Astrocyte of the cerebellum (primary cell): ENCODE data around the gene RELT.
"Not testable (repeated sequence)": the region's sequence is repeated elsewhere in the genome, so short reads cannot be mapped to it uniquely, and the experiment has no call there.

Experiments
- DNase-seq: peaks from one replicate; pipeline ENCODE4 v3.0.0-alpha.2; 2011; ENCODE audit warnings: low read depth
- H3K4me3 ChIP-seq: 2 replicates; pipeline ENCODE4 v1.5.1; 2011; ENCODE audit warnings: mild to moderate bottlenecking, low read depth, low read length, moderate library complexity
- in situ Hi-C: cut with HindIII; loops from 2 replicates; pipeline ENCODE4 v1.10.0; 2017; ENCODE audit warnings: low sequenced_read_pairs
- TF ChIP-seq, protein P1 (sequence below): IDR thresholded peaks from 2 replicates; pipeline ENCODE4 v1.5.1; 2012; ENCODE audit warnings: low read length, low read depth, moderate library complexity, mild to moderate bottlenecking; ENCODE audit errors: missing control alignments

The RELT gene

DNA sequence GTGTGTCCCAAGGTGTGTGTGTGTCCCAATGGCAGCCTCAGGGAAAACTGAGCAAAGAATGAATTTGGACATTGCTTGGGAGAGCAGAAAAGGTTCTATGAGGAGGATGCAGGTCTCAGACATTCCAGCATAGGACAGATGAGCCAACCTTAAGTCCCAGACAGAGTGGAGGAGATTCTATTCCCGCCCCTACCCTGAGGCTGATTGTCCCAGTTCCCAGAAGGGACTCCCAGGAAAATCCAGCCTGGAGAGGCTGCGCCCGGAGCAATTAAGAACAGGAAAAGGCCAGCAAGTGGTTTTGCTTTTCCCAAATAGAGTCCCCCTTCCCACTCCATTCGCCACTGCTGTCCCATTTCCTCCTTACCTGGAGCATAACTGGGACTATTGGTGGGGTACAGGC, 54.1 kb downstream of the RELT start:
- in situ Hi-C loops: no loop called here
- DNase-seq: no peak
- H3K4me3 ChIP-seq: no peak overlapping the region
- TF ChIP-seq, protein P1, sequence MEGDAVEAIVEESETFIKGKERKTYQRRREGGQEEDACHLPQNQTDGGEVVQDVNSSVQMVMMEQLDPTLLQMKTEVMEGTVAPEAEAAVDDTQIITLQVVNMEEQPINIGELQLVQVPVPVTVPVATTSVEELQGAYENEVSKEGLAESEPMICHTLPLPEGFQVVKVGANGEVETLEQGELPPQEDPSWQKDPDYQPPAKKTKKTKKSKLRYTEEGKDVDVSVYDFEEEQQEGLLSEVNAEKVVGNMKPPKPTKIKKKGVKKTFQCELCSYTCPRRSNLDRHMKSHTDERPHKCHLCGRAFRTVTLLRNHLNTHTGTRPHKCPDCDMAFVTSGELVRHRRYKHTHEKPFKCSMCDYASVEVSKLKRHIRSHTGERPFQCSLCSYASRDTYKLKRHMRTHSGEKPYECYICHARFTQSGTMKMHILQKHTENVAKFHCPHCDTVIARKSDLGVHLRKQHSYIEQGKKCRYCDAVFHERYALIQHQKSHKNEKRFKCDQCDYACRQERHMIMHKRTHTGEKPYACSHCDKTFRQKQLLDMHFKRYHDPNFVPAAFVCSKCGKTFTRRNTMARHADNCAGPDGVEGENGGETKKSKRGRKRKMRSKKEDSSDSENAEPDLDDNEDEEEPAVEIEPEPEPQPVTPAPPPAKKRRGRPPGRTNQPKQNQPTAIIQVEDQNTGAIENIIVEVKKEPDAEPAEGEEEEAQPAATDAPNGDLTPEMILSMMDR: no peak

DNA sequence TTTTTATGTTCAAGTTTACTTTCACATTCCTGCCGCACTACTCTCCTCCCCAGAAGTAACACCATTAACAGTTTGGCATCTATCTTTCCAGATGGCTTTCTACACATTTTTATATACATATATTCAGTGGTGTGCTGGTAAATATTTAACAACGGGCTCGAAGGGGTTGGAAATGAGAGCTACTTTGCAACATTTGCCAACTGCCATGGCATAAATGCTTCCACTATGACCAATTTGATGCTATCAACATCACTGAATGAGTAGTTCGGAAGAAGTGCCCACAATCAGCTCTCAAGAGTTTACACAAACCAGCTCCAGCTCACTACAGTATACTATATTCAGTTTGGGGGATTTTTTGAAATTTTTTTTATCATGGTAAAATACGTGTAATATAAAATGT, 55.2 kb downstream of the RELT start:
- DNase-seq: no peak
- no peak overlapping the region for H3K4me3 ChIP-seq
- in situ Hi-C loops: no loop called here
- TF ChIP-seq, protein P1: no peak

DNA sequence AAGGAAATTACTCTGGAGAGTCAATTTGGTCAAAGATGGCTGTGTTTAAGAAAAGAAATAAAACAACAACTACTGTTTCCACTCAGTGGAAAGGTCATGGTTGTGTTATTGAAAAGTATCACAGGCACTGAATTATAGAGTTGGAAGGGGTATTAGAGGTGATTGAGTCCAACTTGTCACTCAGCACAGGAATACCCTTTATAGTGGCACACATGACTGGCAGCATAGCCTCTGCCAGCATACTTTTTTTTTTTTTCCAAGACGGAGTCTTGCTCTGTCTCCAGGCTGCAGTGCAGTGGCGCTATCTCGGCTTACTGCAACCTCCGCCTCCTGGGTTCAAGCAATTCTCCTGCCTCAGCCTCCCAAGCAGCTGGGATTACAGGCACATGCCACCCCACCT, 60.7 kb downstream of the RELT start:
- DNase-seq, H3K4me3 ChIP-seq, in situ Hi-C loops: not testable (repeated sequence)

DNA sequence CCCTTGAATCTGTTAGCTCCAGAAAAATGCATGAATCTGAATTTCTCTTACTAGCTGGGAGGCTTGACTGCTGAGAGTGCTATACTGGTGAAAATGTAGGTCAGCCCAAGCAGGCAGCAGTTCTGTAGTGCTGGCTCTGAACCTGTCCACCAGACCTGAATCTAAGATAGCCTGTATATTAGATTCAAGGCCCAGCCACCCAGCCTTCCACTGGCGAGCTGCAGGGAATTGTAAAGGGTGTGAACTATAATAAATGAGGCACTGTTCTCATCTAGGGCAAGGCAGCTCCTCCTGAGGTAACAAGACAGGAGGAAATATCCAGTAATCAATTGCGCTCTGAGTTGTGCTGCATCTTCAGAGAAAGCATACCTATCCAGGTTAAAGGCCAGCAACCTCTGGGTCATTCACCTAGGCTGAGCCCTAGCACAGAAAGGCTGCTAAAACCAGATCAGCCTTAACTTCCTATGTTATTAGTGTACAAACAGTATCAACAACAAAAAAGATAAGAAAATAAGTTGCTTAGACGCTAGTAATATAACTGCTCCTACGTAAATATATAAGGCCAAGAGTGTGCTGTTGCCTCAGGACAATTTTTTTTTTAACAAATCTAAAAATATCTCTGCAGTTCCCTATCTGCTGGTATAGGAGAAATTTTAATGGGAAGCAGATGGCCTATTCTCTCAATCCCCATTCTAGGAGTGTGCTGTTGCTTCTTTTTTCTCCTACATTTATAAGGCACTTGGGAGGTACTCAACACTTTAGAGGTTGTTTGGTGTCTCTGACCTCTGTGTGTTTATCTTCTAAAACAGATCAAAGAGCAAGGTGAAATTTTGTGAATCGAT, 63.0 kb downstream of the RELT start:
- in situ Hi-C loops: no loop called here
- no peak overlapping the region for H3K4me3 ChIP-seq
- TF ChIP-seq, protein P1: no peak
- no peak for DNase-seq

DNA sequence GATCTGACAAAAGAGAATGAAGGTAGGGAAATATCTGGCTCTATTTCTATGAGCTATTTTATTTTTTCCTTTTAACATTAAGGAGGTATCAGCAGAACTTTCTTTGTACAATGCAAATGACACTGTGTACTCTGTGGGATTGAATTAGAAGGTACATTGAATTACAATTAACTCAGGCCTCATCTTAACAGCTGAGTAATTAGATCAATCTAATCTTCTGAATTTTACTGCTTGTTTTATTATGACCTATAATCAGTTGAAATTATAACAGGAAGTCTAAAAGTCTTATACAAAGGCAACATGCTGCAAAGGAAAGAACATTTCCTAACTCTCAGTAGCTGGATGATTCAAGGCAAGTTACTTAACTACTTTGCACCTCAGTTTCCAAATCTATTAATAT, 69.8 kb downstream of the RELT start:
- in situ Hi-C loops: no loop called here
- no peak for DNase-seq
- TF ChIP-seq, protein P1: no peak
- H3K4me3 ChIP-seq: no peak overlapping the region

DNA sequence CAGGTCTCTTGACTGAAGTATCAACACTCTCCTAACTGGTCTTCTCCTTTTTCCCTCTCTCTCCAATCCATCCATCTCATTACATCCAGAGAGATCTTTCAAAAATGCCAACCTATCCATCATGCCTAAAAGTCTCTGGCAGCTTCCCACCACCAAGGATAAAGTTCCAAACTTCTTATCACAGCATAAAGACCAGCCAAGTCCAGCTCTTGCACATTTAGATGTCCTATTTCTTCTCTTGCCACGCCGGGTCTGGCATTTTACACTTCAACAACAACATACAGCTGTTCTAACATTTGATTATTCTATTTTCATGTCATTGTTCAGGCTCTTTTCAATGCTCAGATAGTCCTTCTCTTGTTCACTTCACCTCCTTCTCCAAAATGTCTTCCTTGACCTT, 70.6 kb downstream of the RELT start:
- in situ Hi-C loops: no loop called here
- no peak overlapping the region for H3K4me3 ChIP-seq
- DNase-seq: no peak
- TF ChIP-seq, protein P1: no peak
